OCI-LY7 (cell line): ENCODE measurements around the gene RBM20.

Source experiments
- CTCF ChIP-seq: fragments of 200-600 bp; sonication (generic); conservative IDR thresholded peaks from 2 replicates; pipeline ENCODE4 v1.5.1; 2014; ENCODE audit warnings: mild to moderate bottlenecking, antibody characterized with exemption, low read length, moderate library complexity, mixed read lengths
- EZH2phosphoT487 ChIP-seq: fragments of 200-600 bp; sonication (generic); IDR thresholded peaks from 2 replicates; pipeline ENCODE4 v1.6.1; 2018; ENCODE audit warnings: low read depth, borderline replicate concordance, mild to moderate bottlenecking, mixed run types, antibody characterized with exemption, low read length, moderate library complexity, mixed read lengths

GRCh38 chr10:110757586-110757985, 113.5 kb downstream of the RBM20 start:
- TF ChIP-seq CTCF = no peak
- no peak for TF ChIP-seq EZH2phosphoT487
